GM18870 (cell line): ENCODE data around the gene RGS2.

ENCODE experiments used
- ATAC-seq: cut with Tn5 transposase; IDR thresholded peaks from one replicate; pipeline ENCODE4 v1.9.1; 2021; ENCODE audit warnings: moderate library complexity; ENCODE audit not compliant: unreplicated experiment

The RGS2 gene

GRCh38 chr1:192808518-192809306, at the start of gene RGS2:
Gene RGS2, plus strand, starts transcription at chr1:192809039. Its CDS starts 33 bp downstream, at chr1:192809072.
- peak; percentile 49 for ATAC-seq

GRCh38 chr1:192759104-192759503, 49.7 kb upstream of the RGS2 start:
- ATAC-seq: no peak

GRCh38 chr1:192762265-192762664, 46.6 kb upstream of the RGS2 start:
- no peak for ATAC-seq

- ATAC-seq: no peak
Observed at GRCh38 chr1:192763243-192763642, 45.6 kb upstream of the RGS2 start.

GRCh38 chr1:192763756-192764155, 45.1 kb upstream of the RGS2 start:
- no peak for ATAC-seq

- no peak for ATAC-seq
Observed at GRCh38 chr1:192764675-192765074, 44.2 kb upstream of the RGS2 start.

- ATAC-seq: no peak
Observed at GRCh38 chr1:192766009-192766625, 42.7 kb upstream of the RGS2 start.

- ATAC-seq: no peak
Observed at GRCh38 chr1:192766876-192767275, 42.0 kb upstream of the RGS2 start.

GRCh38 chr1:192767798-192768197, 41.0 kb upstream of the RGS2 start:
- no peak for ATAC-seq

GRCh38 chr1:192768463-192768862, 40.4 kb upstream of the RGS2 start:
- no peak for ATAC-seq

GRCh38 chr1:192771341-192771740, 37.5 kb upstream of the RGS2 start:
- no peak for ATAC-seq

- no peak for ATAC-seq
Observed at GRCh38 chr1:192775631-192776030, 33.2 kb upstream of the RGS2 start.

GRCh38 chr1:192776206-192776605, 32.6 kb upstream of the RGS2 start:
- no peak for ATAC-seq

GRCh38 chr1:192776998-192777397, 31.8 kb upstream of the RGS2 start:
- ATAC-seq: no peak

GRCh38 chr1:192783791-192784190, 25.0 kb upstream of the RGS2 start:
- no peak for ATAC-seq

GRCh38 chr1:192784397-192784796, 24.4 kb upstream of the RGS2 start:
- no peak for ATAC-seq

GRCh38 chr1:192786576-192786975, 22.3 kb upstream of the RGS2 start:
- no peak for ATAC-seq

GRCh38 chr1:192787914-192788585, 20.8 kb upstream of the RGS2 start:
- ATAC-seq: no peak

GRCh38 chr1:192789871-192790270, 19.0 kb upstream of the RGS2 start:
- no peak for ATAC-seq

GRCh38 chr1:192792628-192793027, 16.2 kb upstream of the RGS2 start:
- no peak for ATAC-seq

GRCh38 chr1:192793983-192794767, 14.7 kb upstream of the RGS2 start:
- ATAC-seq: no peak
